ENCODE measurements around the gene CABP4.
"Not testable (repeated sequence)": the region's sequence is repeated elsewhere in the genome, so short reads cannot be mapped to it uniquely, and the experiment has no call there.

CABP4 gene

GRCh38 chr11:67482275-67482826 is 27.2 kb downstream of the CABP4 start:
- H3K27me3 ChIP-seq (replicated peaks) = no peaks in the 10 kb centered on the region
- TF ChIP-seq CTCF (IDR thresholded peaks at IDR 0.05; ENCODE audit: low read depth, low read length, missing control alignments) = no peak
- H3K27ac ChIP-seq = peak overlapping the region; percentile 57
- peak overlapping the region; percentile 53 for H3K4me3 ChIP-seq (ENCODE audit: low read depth, low read length)
- in situ Hi-C loops (cut with HindIII; ENCODE audit: low pct_ligation_motif_present, low sequenced_read_pairs) = no loop called here
- no peak for DNase-seq
- H3K36me3 ChIP-seq (replicated peaks) = no peaks in the 10 kb centered on the region

GRCh38 chr11:67482827-67483798 is 28.0 kb downstream of the CABP4 start, which contains the start of gene AIP:
Gene AIP, plus strand, starts transcription at chr11:67483026. Its CDS starts 133 bp downstream, at chr11:67483159.
- Histone ChIP-seq H3K27me3 (replicated peaks) (no peaks in the 10 kb centered on the region), H3K36me3 (replicated peaks) (peaks cover 2% of the 10 kb centered on the region), H3K27ac (peak within 1 kb of the TSS; percentile 57), H3K4me3 (ENCODE audit: low read depth, low read length) (peak within 1 kb of the TSS; percentile 53)
- DNase-seq = peak; percentile 97
- peak; percentile 24 for TF ChIP-seq CTCF (IDR thresholded peaks at IDR 0.05; ENCODE audit: low read depth, low read length, missing control alignments)
- in situ Hi-C loops (cut with HindIII; ENCODE audit: low pct_ligation_motif_present, low sequenced_read_pairs) = no loop called here

- DNase-seq = no peak
- Histone ChIP-seq H3K36me3 (replicated peaks) (peaks cover 2% of the 10 kb centered on the region), H3K27ac (no peak overlapping the region), H3K27me3 (replicated peaks) (no peaks in the 10 kb centered on the region), H3K4me3 (ENCODE audit: low read depth, low read length) (no peak overlapping the region)
- in situ Hi-C loops (cut with HindIII; ENCODE audit: low pct_ligation_motif_present, low sequenced_read_pairs) = no loop called here
- TF ChIP-seq CTCF (IDR thresholded peaks at IDR 0.05; ENCODE audit: low read depth, low read length, missing control alignments) = no peak
Observed at GRCh38 chr11:67483831-67484665, 28.9 kb downstream of the CABP4 start.

- no peak for TF ChIP-seq CTCF (IDR thresholded peaks at IDR 0.05; ENCODE audit: low read depth, low read length, missing control alignments)
- peaks cover 10% of the 10 kb centered on the region for H3K36me3 ChIP-seq (replicated peaks)
- no peaks in the 10 kb centered on the region for H3K27me3 ChIP-seq (replicated peaks)
- in situ Hi-C loops (cut with HindIII; ENCODE audit: low pct_ligation_motif_present, low sequenced_read_pairs) = no loop called here
- no peak overlapping the region for H3K27ac ChIP-seq
- DNase-seq = no peak
- H3K4me3 ChIP-seq (ENCODE audit: low read depth, low read length) = no peak overlapping the region
Observed at GRCh38 chr11:67484847-67485311, 29.7 kb downstream of the CABP4 start.

GRCh38 chr11:67485873-67486361 is 30.8 kb downstream of the CABP4 start:
- H3K4me3 ChIP-seq (ENCODE audit: low read depth, low read length); in situ Hi-C loops (cut with HindIII; ENCODE audit: low pct_ligation_motif_present, low sequenced_read_pairs); H3K27me3 ChIP-seq (replicated peaks); DNase-seq; H3K27ac ChIP-seq: not testable (repeated sequence)
- peaks cover 16% of the 10 kb centered on the region for H3K36me3 ChIP-seq (replicated peaks)
